ENCODE measurements around the gene ZEB1. TPM values are rescaled to one million over a fixed set of nuclear protein-coding genes. Genes with fewer than 3 reads are reported as not detected.
A peak's percentile ranks its signal among the peaks of the same experiment; 100 is the strongest.

The ZEB1 gene
- total and polyA plus RNA-seq, 2 of the 8 experiments (the other 6 are each of a cell fraction or from before 2014, with no cell fraction given), result 0.08 to 0.15 TPM

- TF ChIP-seq CTCF (IDR thresholded peaks at IDR 0.05; ENCODE audit: control extremely low read depth in 1 of 3, insufficient read depth in 1 of 3, low read depth in 1 of 3, low read length in 3 of 3) (peak; percentile 87 to 99 (median 97)), CEBPB (IDR thresholded peaks at IDR 0.05; ENCODE audit: low read depth, low read length) (peak; percentile 10; the same call in 1 of the 2 replicates), MAFK (IDR thresholded peaks at IDR 0.05; ENCODE audit: low read depth, low read length) (no peak)
These were observed 148.9 kb downstream of the ZEB1 start (continued) for GRCh38 chr10:31467791-31468535.
